Fibroblast of pulmonary artery (primary cell): ENCODE results near the gene ATP13A1.

Source experiments
- DNase-seq: peaks from one replicate; pipeline ENCODE4 v3.0.0-alpha.2; 2010; ENCODE audit warnings: low read depth
- H3K4me3 ChIP-seq: replicated peaks from 2 replicates; pipeline ENCODE4 v1.5.1; 2011; ENCODE audit warnings: low read depth, mild to moderate bottlenecking, control low read depth, low read length, moderate library complexity
- CTCF ChIP-seq: IDR thresholded peaks from 2 replicates; pipeline ENCODE4 v1.5.1; 2011; ENCODE audit warnings: mild to moderate bottlenecking, control low read depth, low read length, inconsistent platforms; ENCODE audit errors: missing control alignments

Gene ATP13A1

GRCh38 chr19:19634516-19635312 is 28.8 kb downstream of the ATP13A1 start:
- TF ChIP-seq CTCF, result no peak
- DNase-seq, result no peak
- no peak overlapping the region for H3K4me3 ChIP-seq

DNA sequence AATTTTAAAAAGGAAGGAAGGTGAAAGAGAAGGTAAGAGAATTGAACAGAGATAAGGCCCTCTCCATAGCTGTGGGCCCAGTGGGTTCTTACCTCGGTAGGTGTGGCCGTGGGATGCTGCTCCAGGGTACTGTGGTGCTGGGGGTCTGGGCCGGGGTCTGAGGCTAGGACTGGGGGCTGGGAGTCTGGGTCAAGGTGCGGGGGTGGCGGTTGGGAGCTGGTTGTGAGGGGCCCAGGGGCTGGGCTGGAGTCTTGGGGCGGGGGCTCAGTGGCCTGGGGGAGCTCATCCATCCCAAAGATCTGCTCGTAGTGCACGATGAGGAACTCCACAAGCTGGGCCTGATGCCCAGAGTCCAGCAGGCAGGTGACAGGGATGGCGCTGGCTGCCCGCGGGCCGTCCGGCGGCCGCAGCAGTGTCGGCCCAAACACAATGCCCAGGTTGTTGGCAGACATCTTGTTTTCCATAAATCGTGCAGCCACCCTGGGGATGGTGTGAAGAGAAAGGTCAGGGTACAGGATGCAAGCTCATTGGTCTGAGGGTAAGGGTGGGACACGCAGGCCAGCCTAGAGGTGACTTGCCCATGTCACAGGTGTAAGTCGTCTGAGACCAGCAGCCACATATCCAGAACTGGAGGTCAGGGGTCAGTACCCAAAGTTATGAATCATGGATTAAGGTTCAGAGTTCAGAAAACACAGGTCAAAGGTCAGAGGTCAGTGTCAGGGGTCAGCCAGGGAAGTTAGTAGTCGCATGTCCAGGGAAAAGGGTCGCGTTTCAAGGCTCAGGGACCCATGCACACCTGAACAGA is 29.6 kb downstream of the ATP13A1 start:
- no peak overlapping the region for H3K4me3 ChIP-seq
- no peak for DNase-seq

DNA sequence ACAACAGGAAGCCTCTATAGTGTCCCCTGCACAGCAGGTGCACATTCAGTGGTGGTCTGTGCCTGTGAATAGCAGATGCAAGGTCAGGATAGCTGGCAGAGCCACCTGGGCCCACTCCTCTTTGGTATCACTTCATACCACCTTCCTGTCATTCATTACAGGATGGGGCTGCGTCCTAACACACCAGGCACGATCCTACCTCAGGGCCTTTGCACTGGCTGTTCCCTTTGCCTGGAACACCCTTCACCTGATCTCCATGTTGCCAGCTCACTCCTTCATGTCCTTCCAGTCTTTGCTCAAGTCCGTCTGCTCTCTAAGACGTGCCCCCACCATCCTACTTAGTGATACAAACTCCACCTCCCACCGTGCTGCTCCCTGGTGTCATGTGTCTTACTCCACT is 30.8 kb downstream of the ATP13A1 start:
- no peak overlapping the region for H3K4me3 ChIP-seq
- no peak for TF ChIP-seq CTCF
- DNase-seq, result no peak

More for the DNA sequence above, 29.6 kb downstream of the ATP13A1 start:
- no peak for TF ChIP-seq CTCF

DNA sequence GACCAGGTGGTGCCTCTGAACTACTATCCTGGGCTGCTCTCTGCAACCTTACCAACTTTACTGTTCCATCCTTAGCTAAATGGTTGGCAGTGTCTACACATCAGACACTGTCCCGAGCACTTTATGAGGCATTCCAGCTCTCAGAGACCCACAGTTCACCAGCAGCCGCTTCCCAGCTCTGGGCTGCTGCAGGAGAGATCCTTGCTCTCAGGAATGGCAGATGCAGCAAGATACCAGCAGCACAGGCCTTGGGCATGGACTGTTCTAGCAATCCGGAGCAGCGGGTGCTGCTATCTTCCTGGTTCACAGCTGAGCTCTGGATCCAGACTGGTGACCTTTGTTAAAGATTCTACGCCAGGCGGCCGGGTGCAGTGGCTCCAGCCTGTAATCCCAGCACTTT is 32.1 kb downstream of the ATP13A1 start:
- no peak for TF ChIP-seq CTCF
- no peak overlapping the region for H3K4me3 ChIP-seq
- DNase-seq, result no peak

- DNase-seq, result no peak
- no peak for TF ChIP-seq CTCF
- H3K4me3 ChIP-seq, result no peak overlapping the region
Measured at GRCh38 chr19:19630426-19630825, 33.0 kb downstream of the ATP13A1 start.

DNA sequence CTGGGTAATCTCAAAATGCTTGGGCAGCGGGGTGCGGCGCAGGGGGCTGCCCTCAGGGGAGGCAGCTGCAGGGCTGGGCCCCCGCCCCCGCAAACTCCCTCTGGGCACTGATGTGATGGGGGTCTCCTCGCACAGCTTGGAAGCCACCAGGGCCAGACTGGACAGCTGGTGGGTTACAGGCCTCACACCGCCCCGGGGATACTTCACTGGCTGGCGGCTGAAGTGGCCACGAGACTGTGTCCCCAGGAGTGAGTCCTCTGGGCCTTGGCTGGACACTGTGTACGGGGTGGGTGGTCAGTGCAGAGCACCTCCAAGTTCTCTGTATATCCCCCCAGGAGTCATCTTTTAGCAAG is 33.4 kb downstream of the ATP13A1 start:
- DNase-seq, result no peak
- H3K4me3 ChIP-seq, result no peak overlapping the region
- no peak for TF ChIP-seq CTCF
